H9 (cell line): ENCODE measurements around the gene PRRT2. TPM values are rescaled to one million over a fixed set of nuclear protein-coding genes. Genes with fewer than 3 reads are reported as not detected.

ENCODE experiments used
- DNase-seq: peaks from one replicate; pipeline ENCODE4 v3.0.0-alpha.2; 2017
- H2AFZ ChIP-seq: one replicate; pipeline ENCODE4 v1.6.1; 2013; ENCODE audit warnings: mild to moderate bottlenecking, low read length, control low read depth, moderate library complexity
- H2AK5ac ChIP-seq: 2 replicates; pipeline ENCODE4 v1.6.1; 2013; ENCODE audit warnings: low read length, control low read depth, mixed read lengths; ENCODE audit not compliant: insufficient read length
- H2BK120ac ChIP-seq: one replicate; pipeline ENCODE4 v1.6.1; 2013; ENCODE audit warnings: low read depth, mild to moderate bottlenecking, low read length, control low read depth, inconsistent platforms; ENCODE audit not compliant: poor library complexity, severe bottlenecking
- H2BK12ac ChIP-seq: 2 replicates; pipeline ENCODE4 v1.6.1; 2013; ENCODE audit warnings: low read length, control low read depth, mixed read lengths, low read depth; ENCODE audit not compliant: insufficient read length
- H2BK15ac ChIP-seq: 2 replicates; pipeline ENCODE4 v1.6.1; 2013; ENCODE audit warnings: low read depth, low read length, control low read depth
- H2BK20ac ChIP-seq: one replicate; pipeline ENCODE4 v1.6.1; 2013; ENCODE audit warnings: low read depth, mild to moderate bottlenecking, low read length, control low read depth, inconsistent platforms; ENCODE audit not compliant: poor library complexity, severe bottlenecking
- H2BK5ac ChIP-seq: 2 replicates; pipeline ENCODE4 v1.6.1; 2013; ENCODE audit warnings: low read length, control low read depth, mixed read lengths; ENCODE audit not compliant: insufficient read length
- H3K14ac ChIP-seq: 2 replicates; pipeline ENCODE4 v1.6.1; 2013; ENCODE audit warnings: low read length, control low read depth; ENCODE audit not compliant: insufficient read depth
- H3K18ac ChIP-seq: 2 replicates; pipeline ENCODE4 v1.6.1; 2013; ENCODE audit warnings: low read depth, mild to moderate bottlenecking, mixed read lengths, low read length, control low read depth; ENCODE audit not compliant: insufficient read length
- H3K23ac ChIP-seq: 2 replicates; pipeline ENCODE4 v1.6.1; 2013; ENCODE audit warnings: low read length, control low read depth, mixed read lengths, low read depth; ENCODE audit not compliant: insufficient read length
- H3K23me2 ChIP-seq: 2 replicates; pipeline ENCODE4 v1.6.1; 2013; ENCODE audit warnings: low read depth, mild to moderate bottlenecking, mixed read lengths, low read length, control low read depth; ENCODE audit not compliant: insufficient read length, poor library complexity, severe bottlenecking
- H3K27ac ChIP-seq: 2 replicates; pipeline ENCODE4 v1.5.1; 2013; ENCODE audit warnings: low read length, control low read depth, mixed read lengths, low read depth; ENCODE audit not compliant: insufficient read length
- H3K27me3 ChIP-seq: 2 replicates; pipeline ENCODE4 v1.6.1; 2013; ENCODE audit warnings: low read length, control low read depth, inconsistent platforms; ENCODE audit not compliant: insufficient read depth
- H3K4ac ChIP-seq: 2 replicates; pipeline ENCODE4 v1.6.1; 2013; ENCODE audit warnings: low read depth, mild to moderate bottlenecking, control low read depth, inconsistent platforms, low read length, moderate library complexity
- H3K4me1 ChIP-seq: 2 replicates; pipeline ENCODE4 v1.6.1; 2013; ENCODE audit warnings: low read length, control low read depth, inconsistent platforms; ENCODE audit not compliant: insufficient read depth
- H3K4me2 ChIP-seq: 2 replicates; pipeline ENCODE4 v1.6.1; 2013; ENCODE audit warnings: low read length, control low read depth, mixed read lengths; ENCODE audit not compliant: insufficient read length, insufficient read depth
- H3K56ac ChIP-seq: 2 replicates; pipeline ENCODE4 v1.6.1; 2013; ENCODE audit warnings: low read depth, mild to moderate bottlenecking, mixed read lengths, low read length, control low read depth; ENCODE audit not compliant: insufficient read length
- H3K79me1 ChIP-seq: 2 replicates; pipeline ENCODE4 v1.6.1; 2013; ENCODE audit warnings: low read depth, mild to moderate bottlenecking, moderate library complexity, low read length, control low read depth, inconsistent platforms; ENCODE audit not compliant: insufficient read depth, poor library complexity, severe bottlenecking
- H3K79me2 ChIP-seq: 2 replicates; pipeline ENCODE4 v1.6.1; 2013; ENCODE audit warnings: low read length, control low read depth, inconsistent platforms; ENCODE audit not compliant: insufficient read depth
- H3K9ac ChIP-seq: 2 replicates; pipeline ENCODE4 v1.6.1; 2013; ENCODE audit warnings: low read length, control low read depth, mixed read lengths; ENCODE audit not compliant: insufficient read length; ENCODE audit errors: extremely low read depth
- H3K9me3 ChIP-seq: one replicate; pipeline ENCODE4 v1.6.1; 2013; ENCODE audit warnings: low read depth, low read length, inconsistent platforms; ENCODE audit not compliant: control insufficient read depth
- H3T11ph ChIP-seq: one replicate; pipeline ENCODE4 v1.6.1; 2013; ENCODE audit warnings: mild to moderate bottlenecking, low read length, control low read depth, inconsistent platforms
- H4K20me1 ChIP-seq: one replicate; pipeline ENCODE4 v1.6.1; 2013; ENCODE audit not compliant: control insufficient read depth, insufficient read length, insufficient read depth
- H4K5ac ChIP-seq: 2 replicates; pipeline ENCODE4 v1.6.1; 2013; ENCODE audit warnings: low read depth, mild to moderate bottlenecking, mixed read lengths, low read length, control low read depth; ENCODE audit not compliant: insufficient read length
- H4K8ac ChIP-seq: replicated peaks from 2 replicates; pipeline ENCODE4 v1.6.1; 2013; ENCODE audit warnings: low read length, control low read depth, mixed read lengths, low read depth; ENCODE audit not compliant: insufficient read length
- H4K91ac ChIP-seq: 2 replicates; pipeline ENCODE4 v1.6.1; 2013; ENCODE audit warnings: low read depth, mild to moderate bottlenecking, moderate library complexity, mixed read lengths, low read length, control low read depth; ENCODE audit not compliant: insufficient read length
- H3K27ac Mint-ChIP-seq, 3 experiments: 2 replicates in 2 of 3; 3 replicates in 1 of 3; pipeline ENCODE4 v1.8.0; 2020 to 2021; ENCODE audit warnings: mixed read lengths in 3 of 3, mild to moderate bottlenecking in 1 of 3, moderate library complexity in 1 of 3
- H3K27me3 Mint-ChIP-seq: 2 replicates; pipeline ENCODE4 v1.8.0; 2021; ENCODE audit warnings: low read depth, mild to moderate bottlenecking, moderate library complexity, mixed read lengths
- H3K36me3 Mint-ChIP-seq, 3 experiments: 2 replicates in 2 of 3; 3 replicates in 1 of 3; pipeline ENCODE4 v1.8.0; 2020 to 2021; ENCODE audit warnings: low read depth in 3 of 3, mixed read lengths in 3 of 3; ENCODE audit not compliant: insufficient read depth in 1 of 3
- H3K4me1 Mint-ChIP-seq, 2 experiments: 2 replicates each; pipeline ENCODE4 v1.8.0; 2020; ENCODE audit warnings: mixed read lengths in 2 of 2
- H3K4me3 Mint-ChIP-seq, 2 experiments: 2 replicates in 1 of 2; 3 replicates in 1 of 2; pipeline ENCODE4 v1.8.0; 2020 to 2021; ENCODE audit warnings: mild to moderate bottlenecking in 2 of 2, mixed read lengths in 2 of 2, moderate library complexity in 1 of 2
- H3K9me3 Mint-ChIP-seq, 2 experiments: 2 replicates in 1 of 2; 3 replicates in 1 of 2; pipeline ENCODE4 v1.8.0; 2020; ENCODE audit warnings: mild to moderate bottlenecking in 2 of 2, mixed read lengths in 2 of 2, moderate library complexity in 1 of 2
- CTCF ChIP-seq: fragments of 200-600 bp; sonication (generic); conservative IDR thresholded peaks from 3 replicates; pipeline ENCODE4 v1.8.0; 2021; ENCODE audit warnings: antibody characterized with exemption, mild to moderate bottlenecking
- WGBS: extraction: QIAGEN DNeasy Blood & Tissue Kit; methylation state at CpG from one replicate; pipeline ENCODE4 v1.1.7; 2013; ENCODE audit warnings: missing lambda C conversion rate, low lambda C conversion rate, mixed read lengths; ENCODE audit not compliant: insufficient read length; ENCODE audit errors: extremely low coverage; 5-methylcytosine and 5-hydroxymethylcytosine counted together
- total RNA-seq: library from RNA; stranded (reverse); gene quantifications from 2 replicates; pipeline ENCODE4 v1.2.1, GENCODE V29; 2021

Gene PRRT2
- total RNA-seq, 1 experiment from 2014 or later = 14.6 TPM

GRCh38 chr16:29834079-29834478, 22.1 kb downstream of the PRRT2 start:
- no peaks in the 10 kb centered on the region for H3K79me2 ChIP-seq
- H2BK12ac ChIP-seq = no peak overlapping the region
- no peak overlapping the region for H3K14ac ChIP-seq
- no peak overlapping the region for H3K23ac ChIP-seq
- no peak overlapping the region for H4K91ac ChIP-seq
- no peak overlapping the region for H2BK120ac ChIP-seq
- no peak overlapping the region for H4K8ac ChIP-seq
- no peak overlapping the region for H2AK5ac ChIP-seq
- peaks cover 0 to 3% of the 10 kb centered on the region in 2 experiments; a peak in 2 of 4 replicates for H3K4me1 Mint-ChIP-seq
- H3K9me3 ChIP-seq = no peaks in the 10 kb centered on the region
- no peaks in the 10 kb centered on the region for H4K20me1 ChIP-seq
- H3K4me2 ChIP-seq = no peak overlapping the region
- TF ChIP-seq CTCF = no peak
- H3K56ac ChIP-seq = no peak overlapping the region
- no peak overlapping the region for H2AFZ ChIP-seq
- H2BK5ac ChIP-seq = no peak overlapping the region
- no peak overlapping the region for H3K9ac ChIP-seq
- no peak overlapping the region for H3K27ac ChIP-seq
- H4K5ac ChIP-seq = no peak overlapping the region
- no peaks in the 10 kb centered on the region for H3K27me3 ChIP-seq
- H3K9me3 Mint-ChIP-seq = no peaks in the 10 kb centered on the region
- H3K27ac Mint-ChIP-seq = no peak overlapping the region
- H3K4me3 Mint-ChIP-seq = no peak overlapping the region
- no peak overlapping the region for H2BK15ac ChIP-seq
- H3K4me1 ChIP-seq = peaks cover 2% of the 10 kb centered on the region; the same call in 1 of the 2 replicates
- WGBS = no CpG with 5 or more reads among the region's 5 CpGs
- H3T11ph ChIP-seq = no peak overlapping the region
- no peaks in the 10 kb centered on the region; the same call in 1 of the 2 replicates for H3K27me3 Mint-ChIP-seq
- no peak overlapping the region for H2BK20ac ChIP-seq
- H3K79me1 ChIP-seq = no peaks in the 10 kb centered on the region
- no peaks in the 10 kb centered on the region for H3K36me3 Mint-ChIP-seq
- no peak overlapping the region for H3K18ac ChIP-seq
- DNase-seq = no peak
- no peak overlapping the region for H3K4ac ChIP-seq
- peaks cover 4% of the 10 kb centered on the region for H3K23me2 ChIP-seq
